GM18870 (cell line): ENCODE measurements around the gene TSPAN6.
A peak's percentile ranks its signal among the peaks of the same experiment; 100 is the strongest.

Experiments
- ATAC-seq: cut with Tn5 transposase; IDR thresholded peaks from one replicate; pipeline ENCODE4 v1.9.1; 2021; ENCODE audit warnings: moderate library complexity; ENCODE audit not compliant: unreplicated experiment

The TSPAN6 gene

GRCh38 chrX:100648458-100649417 lies 12.1 kb upstream of the TSPAN6 start:
- ATAC-seq, result no peak

GRCh38 chrX:100647739-100648138 lies 11.1 kb upstream of the TSPAN6 start:
- ATAC-seq, result no peak

- no peak for ATAC-seq
Measured at GRCh38 chrX:100647095-100647494, 10.5 kb upstream of the TSPAN6 start.

GRCh38 chrX:100645106-100645505 lies 8.5 kb upstream of the TSPAN6 start:
- ATAC-seq, result no peak

- peak; percentile 82 for ATAC-seq
Measured at GRCh38 chrX:100643956-100644860, 7.6 kb upstream of the TSPAN6 start, which contains the start of gene SRPX2. Gene SRPX2 (plus strand): TSS chrX:100644199. CDS start chrX:100646323, 2,124 bp downstream.

- no peak for ATAC-seq
Measured at GRCh38 chrX:100643212-100643611, 6.6 kb upstream of the TSPAN6 start.

GRCh38 chrX:100642290-100642689 lies 5.7 kb upstream of the TSPAN6 start:
- no peak for ATAC-seq

- no peak for ATAC-seq
Measured at GRCh38 chrX:100635989-100636320, 651 bp downstream of the TSPAN6 start.

- ATAC-seq, result no peak
Measured at GRCh38 chrX:100635040-100635439, 1.6 kb downstream of the TSPAN6 start.

GRCh38 chrX:100625985-100626491 lies 10.6 kb downstream of the TSPAN6 start:
- peak; percentile 96 for ATAC-seq

GRCh38 chrX:100623001-100623400 lies 13.6 kb downstream of the TSPAN6 start:
- ATAC-seq, result no peak

- peak; percentile 100 for ATAC-seq
Measured at GRCh38 chrX:100615005-100615404, 21.6 kb downstream of the TSPAN6 start.

GRCh38 chrX:100611951-100612350 lies 24.7 kb downstream of the TSPAN6 start:
- ATAC-seq, result no peak

GRCh38 chrX:100609591-100609990 lies 27.0 kb downstream of the TSPAN6 start:
- no peak for ATAC-seq

GRCh38 chrX:100606753-100607152 lies 29.9 kb downstream of the TSPAN6 start:
- no peak for ATAC-seq

- ATAC-seq, result peak; percentile 91
Measured at GRCh38 chrX:100600758-100601157, 35.8 kb downstream of the TSPAN6 start.

GRCh38 chrX:100600340-100600739 lies 36.3 kb downstream of the TSPAN6 start:
- ATAC-seq, result no peak

GRCh38 chrX:100599456-100599855 lies 37.1 kb downstream of the TSPAN6 start:
- no peak for ATAC-seq

GRCh38 chrX:100596601-100597000 lies 40.0 kb downstream of the TSPAN6 start:
- no peak for ATAC-seq

GRCh38 chrX:100593581-100593980 lies 43.0 kb downstream of the TSPAN6 start:
- ATAC-seq, result no peak

GRCh38 chrX:100593126-100593525 lies 43.5 kb downstream of the TSPAN6 start:
- no peak for ATAC-seq
